Activated CD8-positive, alpha-beta memory T cell treated with anti-CD3 and anti-CD28 coated beads, Interleukin-2, amount 50 U/mL, for 48 hours (primary cell): ENCODE measurements around the gene TMEM92.
"Not testable (repeated sequence)": the region's sequence is repeated elsewhere in the genome, so short reads cannot be mapped to it uniquely, and the experiment has no call there.

Experiments
- DNase-seq: peaks from one replicate; pipeline ENCODE4 v3.0.0-alpha.2; 2020

The TMEM92 gene

DNA sequence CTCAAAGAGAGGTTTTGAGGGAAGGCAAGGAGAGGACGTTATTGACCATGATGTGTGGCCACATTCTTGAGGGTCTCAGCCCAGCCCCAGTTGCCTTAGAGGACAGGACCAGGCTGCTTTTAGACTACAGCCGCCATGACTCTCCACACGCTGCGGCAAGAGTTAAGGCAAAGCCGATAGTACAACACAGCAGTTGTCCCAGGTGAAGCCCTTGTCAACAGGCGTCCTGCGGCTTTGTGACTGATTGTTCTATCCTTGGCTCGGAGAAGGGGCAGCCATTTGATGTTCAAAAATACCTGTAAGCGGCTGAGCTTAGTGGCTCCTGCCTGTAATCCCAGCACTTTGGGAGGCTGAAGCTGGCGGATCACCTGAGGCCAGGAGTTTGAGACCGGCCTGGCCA is 28.8 kb downstream of the TMEM92 start:
- no peak for DNase-seq

DNA sequence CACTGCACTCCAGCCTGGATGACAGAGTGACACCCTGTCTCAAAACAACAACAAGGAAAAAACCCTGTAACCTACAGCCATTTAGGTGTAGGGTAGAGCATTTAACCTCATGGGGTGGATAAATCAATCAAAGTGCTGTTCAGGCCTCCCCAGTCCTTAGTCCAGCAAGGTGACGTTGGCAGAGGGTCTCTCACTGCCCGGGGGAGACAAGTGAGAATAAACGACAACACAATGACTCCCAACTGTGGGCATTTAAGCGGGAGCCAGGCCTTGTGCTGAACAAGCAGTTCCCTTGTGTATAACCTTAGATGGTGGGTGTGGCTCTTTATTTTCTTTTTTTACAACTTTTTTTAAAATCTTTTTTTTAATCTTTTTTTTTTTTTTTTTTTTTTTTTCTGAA is 29.3 kb downstream of the TMEM92 start:
- DNase-seq, result no peak

- DNase-seq, result no peak
These were observed 30.6 kb downstream of the TMEM92 start for GRCh38 chr17:50304781-50305404.

DNA sequence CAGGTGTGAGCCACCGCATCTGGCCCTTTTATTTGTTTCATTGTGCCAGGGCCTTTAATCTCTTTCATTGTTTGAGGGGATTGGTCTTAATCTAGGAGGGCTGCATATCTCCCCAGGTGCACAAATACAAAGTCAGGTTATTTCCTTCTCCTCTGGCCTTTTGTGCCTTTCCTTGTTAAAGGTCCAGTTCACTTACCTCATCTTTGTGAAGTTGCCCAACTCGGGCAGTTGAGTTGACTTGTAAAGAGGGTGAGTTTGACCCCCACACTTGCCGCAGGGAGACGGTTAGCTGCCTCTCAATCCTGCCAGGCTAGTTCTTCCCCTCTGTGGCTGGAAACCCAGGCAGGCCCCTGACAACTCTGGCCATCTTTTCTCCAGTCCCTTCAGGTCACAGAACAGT is 33.4 kb downstream of the TMEM92 start:
- no peak for DNase-seq

- no peak for DNase-seq
These were observed 34.4 kb downstream of the TMEM92 start for GRCh38 chr17:50308666-50309065.

DNA sequence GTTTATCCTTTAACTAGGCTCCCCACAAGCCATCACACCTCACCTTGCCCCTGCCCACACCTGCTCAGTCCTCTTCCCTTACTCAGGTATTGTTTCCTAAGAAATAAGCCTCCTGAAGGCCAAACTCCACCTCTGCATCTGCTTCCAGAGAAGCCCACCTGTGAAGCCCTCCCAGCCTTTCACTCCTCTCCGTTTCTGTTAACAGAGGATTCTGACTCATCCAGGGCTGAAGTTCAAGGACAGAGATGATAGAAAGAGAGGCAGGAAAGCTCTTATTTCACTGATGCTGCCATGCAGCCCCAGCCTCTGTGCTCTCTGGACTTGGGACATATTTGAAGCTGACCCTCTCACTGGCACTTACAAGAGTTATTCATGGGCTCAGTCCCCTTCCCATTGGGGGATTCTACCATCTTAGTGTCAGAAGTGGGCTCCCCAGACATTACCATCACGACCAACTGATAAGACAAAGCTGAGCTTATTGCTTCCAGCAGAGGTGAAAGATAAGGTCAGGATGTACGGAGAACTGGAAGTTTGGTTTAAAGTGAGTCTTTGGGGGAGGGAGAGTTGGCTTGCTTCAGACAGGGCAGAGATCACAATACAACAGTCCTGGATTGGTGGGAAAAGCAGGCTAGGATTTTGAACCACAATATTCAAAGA is 36.3 kb downstream of the TMEM92 start:
- no peak for DNase-seq

DNA sequence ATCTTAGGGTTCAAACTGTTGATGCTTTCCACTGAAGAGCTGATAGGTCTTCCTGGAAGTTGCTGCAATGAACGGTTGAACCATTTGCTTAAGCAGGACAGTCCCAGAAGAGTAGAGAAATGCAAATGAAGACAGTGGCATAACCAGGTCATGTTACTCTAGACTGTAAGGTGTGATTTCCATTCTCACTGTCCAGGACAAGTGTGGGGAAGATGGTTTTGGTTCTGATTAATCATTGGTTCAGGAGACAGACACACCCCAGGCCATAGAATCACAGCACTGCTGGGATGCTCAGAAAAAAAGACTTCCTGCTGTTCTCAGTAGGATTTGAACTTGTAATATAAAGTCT is 36.8 kb downstream of the TMEM92 start:
- no peak for DNase-seq

DNA sequence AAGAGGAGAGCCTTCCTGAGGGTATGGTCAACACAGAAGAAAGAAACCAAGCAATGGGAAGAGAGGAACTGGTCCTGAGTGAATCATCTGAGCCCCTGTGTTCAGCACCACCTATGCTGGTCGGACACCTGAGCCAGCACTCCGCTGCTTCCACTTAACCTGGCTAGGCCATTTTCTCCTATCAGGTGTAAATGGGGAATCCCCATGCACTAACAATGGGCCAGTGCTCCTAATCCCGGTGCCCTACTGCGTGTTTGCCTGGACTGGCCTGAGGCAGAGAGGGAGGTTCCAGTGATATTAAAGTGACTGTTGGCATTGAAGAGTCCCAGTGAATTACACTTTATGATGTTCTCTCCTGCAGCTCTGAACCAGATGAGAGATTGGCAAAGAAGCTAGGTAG is 37.2 kb downstream of the TMEM92 start:
- no peak for DNase-seq

GRCh38 chr17:50312308-50312707 is 38.0 kb downstream of the TMEM92 start:
- no peak for DNase-seq

DNA sequence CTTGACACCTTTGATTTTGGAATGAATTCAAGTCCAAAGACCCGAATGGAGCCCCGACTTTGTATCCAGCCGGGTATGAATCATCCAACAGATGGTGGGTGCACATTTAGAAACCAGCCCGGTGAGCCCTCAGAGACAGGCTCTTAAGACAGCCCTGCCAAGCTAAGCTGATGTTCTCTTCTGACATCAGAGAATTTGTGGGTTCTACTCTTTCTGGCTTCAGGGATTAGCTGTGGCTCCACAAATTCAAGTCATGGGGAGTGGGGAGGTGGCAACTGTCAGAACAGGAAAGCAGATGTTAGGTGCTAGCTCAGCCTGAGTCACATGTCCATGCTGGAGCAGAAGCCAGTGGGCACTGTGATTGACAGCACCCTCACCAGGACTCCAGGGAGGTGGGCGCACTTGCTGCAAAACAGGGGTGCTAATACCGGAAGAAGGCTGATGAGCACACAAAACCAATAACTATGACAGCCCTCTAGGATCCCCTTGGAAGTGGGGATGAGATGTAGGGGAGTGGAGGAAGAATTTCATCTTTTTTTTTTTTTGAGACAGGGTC is 40.3 kb downstream of the TMEM92 start:
- DNase-seq, result no peak

GRCh38 chr17:50316016-50316587 is 41.8 kb downstream of the TMEM92 start:
- DNase-seq, result no peak

DNA sequence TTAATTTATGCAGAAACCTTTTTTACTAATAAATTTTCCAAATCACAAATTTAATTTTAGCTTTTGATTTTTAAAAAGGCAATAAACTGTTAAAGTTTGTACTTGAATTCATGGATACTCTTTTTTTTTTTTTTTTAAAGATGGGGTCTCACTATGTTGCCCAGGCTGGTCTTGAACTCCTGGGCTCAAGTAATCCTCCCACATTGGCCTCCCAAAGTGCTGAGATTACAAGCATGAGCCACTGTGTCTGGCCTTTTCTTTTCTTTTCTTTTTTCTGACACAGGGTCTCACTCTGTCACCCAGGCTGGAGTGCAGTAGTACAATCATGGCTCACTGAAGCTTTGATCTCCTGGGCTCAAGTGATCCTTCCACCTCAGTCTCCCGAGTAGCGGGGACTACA is 42.4 kb downstream of the TMEM92 start:
- not testable (repeated sequence) for DNase-seq

DNA sequence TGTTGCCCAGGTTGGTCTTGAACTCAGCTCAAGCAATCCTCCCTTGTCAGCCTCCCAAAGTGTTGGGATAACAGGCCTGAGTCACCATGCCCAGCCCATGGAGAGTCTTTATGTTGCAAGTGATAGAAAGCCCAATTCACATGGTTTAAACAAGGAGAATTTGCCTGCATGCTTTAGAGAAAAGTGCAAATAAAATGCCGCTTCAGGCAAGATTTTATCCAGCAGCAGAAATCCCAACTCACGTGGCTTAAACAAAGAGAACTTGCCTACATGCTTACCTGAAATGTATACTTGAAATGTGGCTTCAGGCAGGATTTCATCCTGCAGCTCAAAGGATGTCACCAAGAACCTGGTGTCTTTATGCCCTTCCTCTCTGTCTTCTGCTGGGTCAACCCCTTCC is 42.9 kb downstream of the TMEM92 start:
- DNase-seq, result no peak

GRCh38 chr17:50318501-50319285 is 44.4 kb downstream of the TMEM92 start:
- no peak for DNase-seq

DNA sequence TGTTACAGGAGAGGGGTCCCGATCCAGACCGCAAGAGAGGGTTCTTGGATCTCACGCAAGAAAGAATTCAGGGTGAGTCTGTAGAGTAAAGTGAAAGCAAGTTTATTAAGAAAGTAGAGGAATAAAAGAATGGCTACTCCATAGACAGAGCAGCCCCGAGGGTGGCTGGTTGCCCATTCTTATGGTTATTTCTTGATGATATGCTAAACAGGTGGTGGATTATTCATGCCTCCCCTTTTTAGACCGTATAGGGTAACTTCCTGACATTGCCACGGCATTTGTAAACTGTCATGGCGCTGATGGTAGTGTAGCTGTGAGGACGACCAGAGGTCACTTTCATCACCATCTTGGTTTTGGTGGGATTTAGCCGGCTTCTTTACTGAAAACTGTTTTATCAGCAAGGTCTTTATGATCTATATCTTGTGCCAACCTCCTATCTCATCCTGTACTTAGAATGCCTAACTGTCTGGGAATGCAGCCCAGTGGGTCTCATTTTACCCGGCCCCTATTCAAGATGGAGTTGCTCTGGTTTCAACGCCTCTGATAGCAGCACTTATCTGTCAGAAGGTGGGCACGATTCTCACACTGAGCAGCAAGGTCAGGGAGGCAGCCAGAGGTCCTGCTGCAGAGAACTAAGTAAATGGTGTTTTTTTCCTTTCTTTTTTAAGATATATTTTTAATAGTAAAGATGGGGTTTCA is 45.2 kb downstream of the TMEM92 start:
- DNase-seq, result no peak

GRCh38 chr17:50322271-50322670 is 48.0 kb downstream of the TMEM92 start:
- no peak for DNase-seq

GRCh38 chr17:50323060-50323459 is 48.8 kb downstream of the TMEM92 start:
- DNase-seq, result no peak

DNA sequence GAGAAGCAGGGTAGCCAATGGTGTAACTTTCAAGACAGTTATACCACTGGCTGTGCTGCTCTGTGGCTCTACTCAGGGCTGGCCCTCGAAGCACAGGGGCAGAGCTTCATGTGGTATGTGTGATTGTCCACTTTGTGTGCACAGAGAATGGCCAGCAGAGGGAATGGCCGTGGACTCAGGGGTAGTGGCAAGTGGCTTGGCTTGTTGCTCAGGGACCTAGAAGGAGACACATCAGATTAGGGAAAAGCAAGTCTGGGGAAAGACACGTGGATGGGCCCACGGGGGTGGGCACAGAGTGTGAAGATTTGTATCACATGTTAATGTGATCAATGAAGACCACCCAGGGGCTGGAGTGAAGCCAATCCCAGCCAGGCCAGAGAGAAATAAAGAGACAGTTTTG is 51.6 kb downstream of the TMEM92 start:
- DNase-seq, result peak; percentile 47

GRCh38 chr17:50326831-50327364 is 52.6 kb downstream of the TMEM92 start:
- DNase-seq, result peak; percentile 56

- DNase-seq, result peak; percentile 50
These were observed 54.4 kb downstream of the TMEM92 start for GRCh38 chr17:50328363-50329325.

GRCh38 chr17:50329716-50330115 is 55.5 kb downstream of the TMEM92 start:
- peak; percentile 47 for DNase-seq
